Small intestine (tissue), 7 donors: Measurements from ENCODE around the gene SFXN5. TPM values are rescaled to one million over a fixed set of nuclear protein-coding genes. Genes with fewer than 3 reads are reported as not detected.
A peak's percentile ranks its signal among the peaks of the same experiment; 100 is the strongest.

Experiments
- DNase-seq, 2 donors: peaks; one replicate each; pipeline versions ENCODE4 v3.0.0 to v3.0.0-alpha.2; 2013
- FAIRE-seq: peaks from 2 replicates; lab custom pipeline; 2012; peaks lifted over from hg19 to GRCh38; lab: Jason Lieb, UNC
- H3K27ac ChIP-seq, 3 donors: one replicate each; pipeline ENCODE4 v1.5.1; 2013; ENCODE audit warnings: low read length in 2 of 3, mild to moderate bottlenecking in 2 of 3, control low read depth in 1 of 3, inconsistent platforms in 1 of 3, low read depth in 1 of 3, moderate library complexity in 1 of 3
- H3K27me3 ChIP-seq, 3 donors: one replicate each; pipeline ENCODE4 v1.6.1; 2013; ENCODE audit warnings: low read length in 3 of 3, inconsistent platforms in 1 of 3; ENCODE audit not compliant: control insufficient read depth in 3 of 3, insufficient read depth in 3 of 3
- H3K36me3 ChIP-seq, 3 donors: one replicate each; pipeline ENCODE4 v1.6.1; 2013; ENCODE audit warnings: low read length in 3 of 3, inconsistent platforms in 1 of 3, low read depth in 1 of 3, mild to moderate bottlenecking in 1 of 3, moderate library complexity in 1 of 3; ENCODE audit not compliant: control insufficient read depth in 3 of 3, insufficient read depth in 2 of 3
- H3K4me1 ChIP-seq, 3 donors: one replicate each; pipeline ENCODE4 v1.6.1; 2013; ENCODE audit warnings: low read length in 2 of 3, inconsistent platforms in 1 of 3, low read depth in 1 of 3, mild to moderate bottlenecking in 1 of 3, moderate library complexity in 1 of 3; ENCODE audit not compliant: control insufficient read depth in 3 of 3, insufficient read depth in 2 of 3
- H3K4me3 ChIP-seq, 3 donors: one replicate each; pipeline ENCODE4 v1.5.1; 2013; ENCODE audit warnings: low read length in 3 of 3, control low read depth in 1 of 3, inconsistent platforms in 1 of 3, low read depth in 1 of 3, mild to moderate bottlenecking in 1 of 3, moderate library complexity in 1 of 3
- H3K9me3 ChIP-seq, 2 donors: one replicate each; pipeline ENCODE4 v1.6.1; 2013; ENCODE audit warnings: low read depth in 1 of 2, low read length in 1 of 2; ENCODE audit not compliant: control insufficient read depth in 2 of 2, insufficient read depth in 1 of 2
- WGBS, 3 donors: extraction: QIAGEN DNeasy Blood & Tissue Kit; methylation state at CpG; one replicate each; pipeline ENCODE4 v1.1.7; 2013; 5-methylcytosine and 5-hydroxymethylcytosine counted together
- polyA plus RNA-seq, 4 donors: library from polyadenylated mRNA; stranded (reverse) in 3 of 4; unstranded in 1 of 4; fragments of 200-250 nt in 3 of 4; fragments of 120-200 nt in 1 of 4; gene quantifications; one replicate each; pipeline versions ENCODE4 v1.2.1 to v1.2.3, GENCODE V29; 2013
- donor health status: healthy with polysubstance abuse.
- donor health status: control.
- donor health status: control.
- donor health status: Bipolar disorder and iron deficiency.
- donor health status: healthy.

SFXN5 gene
- polyA plus RNA-seq, 4 donors, result 5.4 to 28.5 (median 9.8) TPM

GRCh38 chr2:72936660-72937355 is 134.7 kb downstream of the SFXN5 start:
- no peak overlapping the region for H3K27ac ChIP-seq
- no peak overlapping the region for H3K4me3 ChIP-seq
- FAIRE-seq (no peak), DNase-seq (no peak)
- H3K36me3 ChIP-seq, result peaks cover 0 to 18% (median 0%) of the 10 kb centered on the region in 3 donors
- H3K27me3 ChIP-seq, result peaks cover 0 to 3% (median 0%) of the 10 kb centered on the region in 3 donors
- H3K4me1 ChIP-seq, result peaks cover 0 to 25% (median 0%) of the 10 kb centered on the region in 3 donors
- WGBS, 3 donors, result 60 to 70% (median 61%) methylated on average over 19 of the region's 19 CpGs
- no peaks in the 10 kb centered on the region for H3K9me3 ChIP-seq

- no peaks in the 10 kb centered on the region for H3K9me3 ChIP-seq
- 88 to 94% (median 92%) methylated on average over 2 of the region's 2 CpGs for WGBS, 3 donors
Observed at GRCh38 chr2:72935611-72935957, 135.9 kb downstream of the SFXN5 start.

GRCh38 chr2:72934683-72935610 is 136.6 kb downstream of the SFXN5 start:
- 75 to 79% (median 77%) methylated on average over 14 of the region's 14 CpGs for WGBS, 3 donors
- Histone ChIP-seq H3K36me3 (no peaks in the 10 kb centered on the region), H3K4me1 (peaks cover 0 to 28% (median 0%) of the 10 kb centered on the region in 3 donors), H3K9me3 (no peaks in the 10 kb centered on the region), H3K27me3 (peaks cover 0 to 9% (median 2%) of the 10 kb centered on the region in 3 donors), H3K27ac (no peak overlapping the region), H3K4me3 (no peak overlapping the region)
- FAIRE-seq (no peak), DNase-seq (peak; percentile 63 to 69)

More at GRCh38 chr2:72935611-72935957, 135.9 kb downstream of the SFXN5 start:
- no peak for DNase-seq
- Histone ChIP-seq H3K36me3 (peaks cover 0 to 6% (median 0%) of the 10 kb centered on the region in 3 donors), H3K4me3 (no peak overlapping the region), H3K4me1 (peaks cover 0 to 28% (median 0%) of the 10 kb centered on the region in 3 donors), H3K27ac (no peak overlapping the region), H3K27me3 (peaks cover 0 to 3% (median 0%) of the 10 kb centered on the region in 3 donors)
- FAIRE-seq, result no peak

GRCh38 chr2:72933646-72934151 is 137.8 kb downstream of the SFXN5 start:
- Histone ChIP-seq H3K9me3 (no peaks in the 10 kb centered on the region), H3K4me3 (no peak overlapping the region), H3K36me3 (no peaks in the 10 kb centered on the region), H3K4me1 (peaks cover 0 to 28% (median 0%) of the 10 kb centered on the region in 3 donors), H3K27me3 (peaks cover 3 to 18% (median 9%) of the 10 kb centered on the region in 3 donors), H3K27ac (no peak overlapping the region)
- peak; percentile 76 to 79 for DNase-seq
- 38 to 76% (median 61%) methylated on average over 10 to 12 of the region's 12 CpGs for WGBS, 3 donors
- no peak for FAIRE-seq

GRCh38 chr2:72933207-72933606 is 138.3 kb downstream of the SFXN5 start:
- Histone ChIP-seq H3K27ac (no peak overlapping the region), H3K36me3 (no peaks in the 10 kb centered on the region), H3K27me3 (peaks cover 5 to 22% (median 11%) of the 10 kb centered on the region in 3 donors), H3K4me1 (peaks cover 0 to 31% (median 0%) of the 10 kb centered on the region in 3 donors), H3K4me3 (no peak overlapping the region), H3K9me3 (no peaks in the 10 kb centered on the region)
- DNase-seq, result no peak
- FAIRE-seq, result no peak
- WGBS, 3 donors, result 74 to 88% (median 77%) methylated on average over 5 of the region's 5 CpGs

GRCh38 chr2:72932805-72933204 is 138.7 kb downstream of the SFXN5 start:
- H3K9me3 ChIP-seq, result no peaks in the 10 kb centered on the region
- H3K4me3 ChIP-seq, result no peak overlapping the region
- peaks cover 0 to 35% (median 0%) of the 10 kb centered on the region in 3 donors for H3K4me1 ChIP-seq
- 87 to 90% (median 88%) methylated on average over 4 of the region's 4 CpGs for WGBS, 3 donors
- FAIRE-seq, result no peak
- H3K27me3 ChIP-seq, result peaks cover 5 to 26% (median 15%) of the 10 kb centered on the region in 3 donors
- H3K27ac ChIP-seq, result no peak overlapping the region
- no peak for DNase-seq
- H3K36me3 ChIP-seq, result no peaks in the 10 kb centered on the region

GRCh38 chr2:72932045-72932740 is 139.3 kb downstream of the SFXN5 start:
- FAIRE-seq (no peak), DNase-seq (peak in 1 of 2 donors; percentile 61)
- Histone ChIP-seq H3K36me3 (no peaks in the 10 kb centered on the region), H3K4me3 (no peak overlapping the region), H3K27me3 (peaks cover 5 to 32% (median 17%) of the 10 kb centered on the region in 3 donors), H3K9me3 (no peaks in the 10 kb centered on the region), H3K27ac (no peak overlapping the region), H3K4me1 (peaks cover 0 to 35% (median 0%) of the 10 kb centered on the region in 3 donors)
- WGBS, 3 donors, result 37 to 43% (median 39%) methylated on average over 5 of the region's 5 CpGs
